Mesodermal cell (in vitro differentiated cells): ENCODE data around the gene FRS3.

Source experiments
- H3K27ac ChIP-seq: 2 replicates; pipeline ENCODE4 v1.7.0; 2013; ENCODE audit warnings: mild to moderate bottlenecking, low read depth, low read length, moderate library complexity; ENCODE audit not compliant: severe bottlenecking
- H3K36me3 ChIP-seq: 2 replicates; pipeline ENCODE4 v1.7.1; 2013; ENCODE audit warnings: mild to moderate bottlenecking, low read length, moderate library complexity; ENCODE audit not compliant: control insufficient read depth, insufficient read depth
- H3K4me1 ChIP-seq: one replicate; pipeline ENCODE4 v1.7.1; 2013; ENCODE audit warnings: mild to moderate bottlenecking, low read length; ENCODE audit not compliant: insufficient read depth, control insufficient read depth, poor library complexity, severe bottlenecking
- H3K4me3 ChIP-seq: 2 replicates; pipeline ENCODE4 v1.7.0; 2013; ENCODE audit warnings: low read length, control low read depth, mild to moderate bottlenecking; ENCODE audit not compliant: insufficient read depth, poor library complexity, severe bottlenecking; ENCODE audit errors: extremely low read depth
- H3K9me3 ChIP-seq: 2 replicates; pipeline ENCODE4 v1.7.1; 2013; ENCODE audit warnings: mild to moderate bottlenecking, low read length, moderate library complexity; ENCODE audit not compliant: control insufficient read depth
- WGBS, 2 experiments: methylation state at CpG; one replicate each; pipeline ENCODE4 v1.1.5; 2013; ENCODE audit warnings: missing lambda C conversion rate in 2 of 2; ENCODE audit not compliant: insufficient coverage in 2 of 2; 5-methylcytosine and 5-hydroxymethylcytosine counted together

Gene FRS3

GRCh38 chr6:41756354-41756753, 23.3 kb downstream of the FRS3 start:
- no peaks in the 10 kb centered on the region for H3K36me3 ChIP-seq
- H3K27ac ChIP-seq, result no peak overlapping the region
- H3K4me1 ChIP-seq, result peaks cover 20% of the 10 kb centered on the region
- no peaks in the 10 kb centered on the region for H3K9me3 ChIP-seq
- WGBS, 2 experiments, result 73 to 81% methylated on average over 10 to 11 of the region's 13 CpGs
- H3K4me3 ChIP-seq, result no peak overlapping the region

- WGBS, 2 experiments, result 79 to 90% methylated on average over 3 to 4 of the region's 4 CpGs
- no peaks in the 10 kb centered on the region for H3K9me3 ChIP-seq
- H3K27ac ChIP-seq, result no peak overlapping the region
- H3K4me1 ChIP-seq, result peaks cover 20% of the 10 kb centered on the region
- no peaks in the 10 kb centered on the region for H3K36me3 ChIP-seq
- H3K4me3 ChIP-seq, result no peak overlapping the region
These were observed 23.8 kb downstream of the FRS3 start for GRCh38 chr6:41755895-41756294.

- H3K27ac ChIP-seq, result no peak overlapping the region
- no peak overlapping the region for H3K4me3 ChIP-seq
- no peaks in the 10 kb centered on the region for H3K36me3 ChIP-seq
- H3K9me3 ChIP-seq, result no peaks in the 10 kb centered on the region
- H3K4me1 ChIP-seq, result peaks cover 9% of the 10 kb centered on the region
- 89% methylated on average over 2 of the region's 3 CpGs; no CpG with 5 or more reads in 1 of the 2 experiments for WGBS, 2 experiments
These were observed 29.3 kb downstream of the FRS3 start for GRCh38 chr6:41750374-41750773.

GRCh38 chr6:41748542-41748941, 31.2 kb downstream of the FRS3 start:
- Histone ChIP-seq H3K4me1 (peaks cover 9% of the 10 kb centered on the region), H3K27ac (no peak overlapping the region), H3K9me3 (no peaks in the 10 kb centered on the region), H3K4me3 (no peak overlapping the region), H3K36me3 (no peaks in the 10 kb centered on the region)
- WGBS, 2 experiments, result 87 to 100% methylated on average over 3 of the region's 3 CpGs

GRCh38 chr6:41748102-41748477, 31.6 kb downstream of the FRS3 start:
- Histone ChIP-seq H3K4me3 (no peak overlapping the region), H3K36me3 (no peaks in the 10 kb centered on the region), H3K27ac (no peak overlapping the region), H3K4me1 (peaks cover 9% of the 10 kb centered on the region), H3K9me3 (no peaks in the 10 kb centered on the region)
- WGBS, 2 experiments, result 89 to 94% methylated on average over 5 to 6 of the region's 6 CpGs

- no peaks in the 10 kb centered on the region for H3K36me3 ChIP-seq
- H3K9me3 ChIP-seq, result no peaks in the 10 kb centered on the region
- H3K27ac ChIP-seq, result no peak within 1 kb of the TSS
- H3K4me3 ChIP-seq, result no peak within 1 kb of the TSS
- H3K4me1 ChIP-seq, result peaks cover 12% of the 10 kb centered on the region
- 91 to 93% methylated on average over 15 of the region's 15 CpGs for WGBS, 2 experiments
These were observed 32.2 kb downstream of the FRS3 start, which contains the start of gene PGC for GRCh38 chr6:41747256-41748101. Gene PGC, minus strand, starts transcription at chr6:41747397. Its CDS starts 63 bp downstream, at chr6:41747334.

- no peaks in the 10 kb centered on the region for H3K9me3 ChIP-seq
- no peak overlapping the region for H3K4me3 ChIP-seq
- 96% methylated on average over 9 to 10 of the region's 10 CpGs for WGBS, 2 experiments
- peaks cover 20% of the 10 kb centered on the region for H3K4me1 ChIP-seq
- H3K27ac ChIP-seq, result no peak overlapping the region
- H3K36me3 ChIP-seq, result no peaks in the 10 kb centered on the region
These were observed 33.6 kb downstream of the FRS3 start for GRCh38 chr6:41746107-41746506.

- Histone ChIP-seq H3K36me3 (no peaks in the 10 kb centered on the region), H3K4me3 (no peak overlapping the region), H3K9me3 (no peaks in the 10 kb centered on the region), H3K4me1 (peaks cover 37% of the 10 kb centered on the region), H3K27ac (no peak overlapping the region)
- WGBS, 2 experiments, result 100% methylated on average over 6 to 7 of the region's 7 CpGs
These were observed 35.4 kb downstream of the FRS3 start for GRCh38 chr6:41744236-41744787.

GRCh38 chr6:41743406-41744235, 36.1 kb downstream of the FRS3 start:
- no peaks in the 10 kb centered on the region for H3K9me3 ChIP-seq
- WGBS, 2 experiments, result 87 to 92% methylated on average over 5 of the region's 6 CpGs
- peaks cover 40% of the 10 kb centered on the region for H3K4me1 ChIP-seq
- H3K36me3 ChIP-seq, result no peaks in the 10 kb centered on the region
- no peak overlapping the region for H3K27ac ChIP-seq
- no peak overlapping the region for H3K4me3 ChIP-seq

GRCh38 chr6:41741625-41742490, 37.8 kb downstream of the FRS3 start:
- 91% methylated on average over 19 to 20 of the region's 20 CpGs for WGBS, 2 experiments
- H3K4me1 ChIP-seq, result peaks cover 37% of the 10 kb centered on the region
- no peaks in the 10 kb centered on the region for H3K36me3 ChIP-seq
- H3K4me3 ChIP-seq, result no peak overlapping the region
- no peaks in the 10 kb centered on the region for H3K9me3 ChIP-seq
- no peak overlapping the region for H3K27ac ChIP-seq
